Liver (tissue), 3 donors: ENCODE results near the gene ENTR1.

Source experiments
- FOXA2 ChIP-seq: IDR thresholded peaks from 2 replicates; pipeline ENCODE4 v1.6.1; 2016; ENCODE audit warnings: antibody characterized with exemption
- JUND ChIP-seq, 2 donors: IDR thresholded peaks; 2 replicates each; pipeline ENCODE4 v1.6.1; 2016; ENCODE audit warnings: antibody characterized with exemption in 2 of 2
- RAD21 ChIP-seq, 2 donors: IDR thresholded peaks; 2 replicates each; pipeline ENCODE4 v1.6.1; 2016; ENCODE audit warnings: antibody characterized with exemption in 2 of 2, mild to moderate bottlenecking in 2 of 2
- RXRA ChIP-seq, 2 donors: IDR thresholded peaks; 2 replicates each; pipeline ENCODE4 v1.6.1; 2017 to 2018; ENCODE audit warnings: antibody characterized with exemption in 2 of 2, mild to moderate bottlenecking in 1 of 2
- SP1 ChIP-seq: IDR thresholded peaks from 2 replicates; pipeline ENCODE4 v1.6.1; 2018; ENCODE audit warnings: antibody characterized with exemption, mild to moderate bottlenecking
- TAF1 ChIP-seq: conservative IDR thresholded peaks from 2 replicates; pipeline ENCODE4 v1.6.1; 2016; ENCODE audit warnings: antibody characterized with exemption, mild to moderate bottlenecking
- YY1 ChIP-seq: IDR thresholded peaks from 2 replicates; pipeline ENCODE4 v1.6.1; 2016; ENCODE audit warnings: antibody characterized with exemption, mild to moderate bottlenecking
- TF ChIP-seq, protein P1 (sequence below): fragments of 150-350 bp; IDR thresholded peaks from 2 replicates; pipeline ENCODE4 v1.5.1; 2017; ENCODE audit warnings: improper control_type of control experiment, low read depth, low read length; ENCODE audit not compliant: missing input control
- TF ChIP-seq, protein P2 (sequence below): IDR thresholded peaks from 2 replicates; pipeline ENCODE4 v1.6.1; 2016; ENCODE audit warnings: antibody characterized with exemption, mild to moderate bottlenecking
- TF ChIP-seq, protein P3 (sequence below): IDR thresholded peaks from 2 replicates; pipeline ENCODE4 v1.6.1; 2016; ENCODE audit warnings: antibody characterized with exemption
- TF ChIP-seq, protein P4 (sequence below): IDR thresholded peaks from 2 replicates; pipeline ENCODE4 v1.6.1; 2016; ENCODE audit warnings: antibody characterized with exemption
- donor health status: healthy.
- donor health status: healthy.

- TF ChIP-seq, protein P1, sequence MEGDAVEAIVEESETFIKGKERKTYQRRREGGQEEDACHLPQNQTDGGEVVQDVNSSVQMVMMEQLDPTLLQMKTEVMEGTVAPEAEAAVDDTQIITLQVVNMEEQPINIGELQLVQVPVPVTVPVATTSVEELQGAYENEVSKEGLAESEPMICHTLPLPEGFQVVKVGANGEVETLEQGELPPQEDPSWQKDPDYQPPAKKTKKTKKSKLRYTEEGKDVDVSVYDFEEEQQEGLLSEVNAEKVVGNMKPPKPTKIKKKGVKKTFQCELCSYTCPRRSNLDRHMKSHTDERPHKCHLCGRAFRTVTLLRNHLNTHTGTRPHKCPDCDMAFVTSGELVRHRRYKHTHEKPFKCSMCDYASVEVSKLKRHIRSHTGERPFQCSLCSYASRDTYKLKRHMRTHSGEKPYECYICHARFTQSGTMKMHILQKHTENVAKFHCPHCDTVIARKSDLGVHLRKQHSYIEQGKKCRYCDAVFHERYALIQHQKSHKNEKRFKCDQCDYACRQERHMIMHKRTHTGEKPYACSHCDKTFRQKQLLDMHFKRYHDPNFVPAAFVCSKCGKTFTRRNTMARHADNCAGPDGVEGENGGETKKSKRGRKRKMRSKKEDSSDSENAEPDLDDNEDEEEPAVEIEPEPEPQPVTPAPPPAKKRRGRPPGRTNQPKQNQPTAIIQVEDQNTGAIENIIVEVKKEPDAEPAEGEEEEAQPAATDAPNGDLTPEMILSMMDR = no peak
- TF ChIP-seq RXRA (IDR thresholded peaks at IDR 0.05) (no peak), TAF1 (no peak), YY1 (no peak), FOXA2 (no peak), SP1 (no peak), JUND (IDR thresholded peaks at IDR 0.05) (no peak), RAD21 (IDR thresholded peaks at IDR 0.05) (no peak)
- TF ChIP-seq, protein P2, sequence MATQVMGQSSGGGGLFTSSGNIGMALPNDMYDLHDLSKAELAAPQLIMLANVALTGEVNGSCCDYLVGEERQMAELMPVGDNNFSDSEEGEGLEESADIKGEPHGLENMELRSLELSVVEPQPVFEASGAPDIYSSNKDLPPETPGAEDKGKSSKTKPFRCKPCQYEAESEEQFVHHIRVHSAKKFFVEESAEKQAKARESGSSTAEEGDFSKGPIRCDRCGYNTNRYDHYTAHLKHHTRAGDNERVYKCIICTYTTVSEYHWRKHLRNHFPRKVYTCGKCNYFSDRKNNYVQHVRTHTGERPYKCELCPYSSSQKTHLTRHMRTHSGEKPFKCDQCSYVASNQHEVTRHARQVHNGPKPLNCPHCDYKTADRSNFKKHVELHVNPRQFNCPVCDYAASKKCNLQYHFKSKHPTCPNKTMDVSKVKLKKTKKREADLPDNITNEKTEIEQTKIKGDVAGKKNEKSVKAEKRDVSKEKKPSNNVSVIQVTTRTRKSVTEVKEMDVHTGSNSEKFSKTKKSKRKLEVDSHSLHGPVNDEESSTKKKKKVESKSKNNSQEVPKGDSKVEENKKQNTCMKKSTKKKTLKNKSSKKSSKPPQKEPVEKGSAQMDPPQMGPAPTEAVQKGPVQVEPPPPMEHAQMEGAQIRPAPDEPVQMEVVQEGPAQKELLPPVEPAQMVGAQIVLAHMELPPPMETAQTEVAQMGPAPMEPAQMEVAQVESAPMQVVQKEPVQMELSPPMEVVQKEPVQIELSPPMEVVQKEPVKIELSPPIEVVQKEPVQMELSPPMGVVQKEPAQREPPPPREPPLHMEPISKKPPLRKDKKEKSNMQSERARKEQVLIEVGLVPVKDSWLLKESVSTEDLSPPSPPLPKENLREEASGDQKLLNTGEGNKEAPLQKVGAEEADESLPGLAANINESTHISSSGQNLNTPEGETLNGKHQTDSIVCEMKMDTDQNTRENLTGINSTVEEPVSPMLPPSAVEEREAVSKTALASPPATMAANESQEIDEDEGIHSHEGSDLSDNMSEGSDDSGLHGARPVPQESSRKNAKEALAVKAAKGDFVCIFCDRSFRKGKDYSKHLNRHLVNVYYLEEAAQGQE = no peak
- TF ChIP-seq, protein P3, sequence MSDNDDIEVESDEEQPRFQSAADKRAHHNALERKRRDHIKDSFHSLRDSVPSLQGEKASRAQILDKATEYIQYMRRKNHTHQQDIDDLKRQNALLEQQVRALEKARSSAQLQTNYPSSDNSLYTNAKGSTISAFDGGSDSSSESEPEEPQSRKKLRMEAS = no peak
- TF ChIP-seq, protein P4, sequence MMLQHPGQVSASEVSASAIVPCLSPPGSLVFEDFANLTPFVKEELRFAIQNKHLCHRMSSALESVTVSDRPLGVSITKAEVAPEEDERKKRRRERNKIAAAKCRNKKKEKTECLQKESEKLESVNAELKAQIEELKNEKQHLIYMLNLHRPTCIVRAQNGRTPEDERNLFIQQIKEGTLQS = no peak
These were observed 33.7 kb upstream of the ENTR1 start for GRCh38 chr9:136444102-136444501.
